SK-N-SH treated with all-trans-retinoic acid at 6 μM for 48 hours (cell line): Measurements from ENCODE around the gene TMEM87A.

ENCODE experiments used
- ARNTL ChIP-seq: fragments of 450-650 bp; formaldehyde crosslinking; IDR thresholded peaks from 2 replicates; pipeline ENCODE4 v1.5.0; 2020; ENCODE audit warnings: low read depth, mild to moderate bottlenecking, moderate library complexity, borderline replicate concordance
- CREB5 ChIP-seq: fragments of 250-450 bp; sonication (Bioruptor Pico); IDR thresholded peaks from 2 replicates; pipeline ENCODE4 v1.5.1; 2020; ENCODE audit warnings: low read depth, mild to moderate bottlenecking, moderate library complexity
- ESRRG ChIP-seq: fragments of 250-450 bp; sonication (Bioruptor Pico); IDR thresholded peaks from 2 replicates; pipeline ENCODE4 v1.6.1; 2021; ENCODE audit warnings: mild to moderate bottlenecking
- GLIS3 ChIP-seq: fragments of 250-450 bp; sonication (Bioruptor Pico); IDR thresholded peaks from 2 replicates; pipeline ENCODE4 v1.5.0; 2020; ENCODE audit warnings: mild to moderate bottlenecking, moderate library complexity
- ISL1 ChIP-seq: fragments of 250-450 bp; sonication (Bioruptor Pico); IDR thresholded peaks from 2 replicates; pipeline ENCODE4 v2.1.2; 2022; ENCODE audit warnings: mild to moderate bottlenecking, moderate library complexity
- PATZ1 ChIP-seq: fragments of 250-450 bp; sonication (Bioruptor Pico); IDR thresholded peaks from 2 replicates; pipeline ENCODE4 v1.8.0; 2020; ENCODE audit warnings: mild to moderate bottlenecking, moderate library complexity, borderline replicate concordance
- POU6F1 ChIP-seq: fragments of 250-450 bp; sonication (Bioruptor Pico); IDR thresholded peaks from 2 replicates; pipeline ENCODE4 v1.8.0; 2021; ENCODE audit warnings: low read depth, mild to moderate bottlenecking, moderate library complexity, borderline replicate concordance
- RARB ChIP-seq: fragments of 250-450 bp; sonication (Bioruptor Pico); IDR thresholded peaks from 2 replicates; pipeline ENCODE4 v1.8.0; 2021; ENCODE audit warnings: mild to moderate bottlenecking, moderate library complexity
- SNAI2 ChIP-seq: fragments of 250-450 bp; sonication (Bioruptor Pico); IDR thresholded peaks from 2 replicates; pipeline ENCODE4 v1.5.0; 2020; ENCODE audit warnings: mild to moderate bottlenecking, moderate library complexity
- ZC3H10 ChIP-seq: fragments of 250-450 bp; sonication (Bioruptor Pico); IDR thresholded peaks from 2 replicates; pipeline ENCODE4 v1.5.1; 2021; ENCODE audit warnings: mild to moderate bottlenecking, moderate library complexity
- ZFP3 ChIP-seq: fragments of 250-450 bp; sonication (Bioruptor Pico); IDR thresholded peaks from 2 replicates; pipeline ENCODE4 v1.5.0; 2020; ENCODE audit warnings: mild to moderate bottlenecking, moderate library complexity
- ZFP30 ChIP-seq: fragments of 450-650 bp; formaldehyde crosslinking; IDR thresholded peaks from 2 replicates; pipeline ENCODE4 v1.5.0; 2022; ENCODE audit warnings: mild to moderate bottlenecking, moderate library complexity
- ZNF565 ChIP-seq: fragments of 450-650 bp; formaldehyde crosslinking; conservative IDR thresholded peaks from 2 replicates; pipeline ENCODE4 v1.5.0; 2020; ENCODE audit warnings: low read depth, mild to moderate bottlenecking, moderate library complexity
- ZNF70 ChIP-seq: fragments of 450-650 bp; formaldehyde crosslinking; IDR thresholded peaks from 2 replicates; pipeline ENCODE4 v1.5.0; 2020; ENCODE audit warnings: mild to moderate bottlenecking, moderate library complexity

- TF ChIP-seq ESRRG (CRISPR knock-in tag) (no peak), GLIS3 (no peak), RARB (no peak), ZC3H10 (CRISPR knock-in tag) (no peak), CREB5 (CRISPR knock-in tag) (no peak), SNAI2 (CRISPR knock-in tag) (no peak), ARNTL (CRISPR knock-in tag) (no peak), ZNF70 (CRISPR knock-in tag) (no peak), ZFP3 (CRISPR knock-in tag) (no peak), PATZ1 (CRISPR knock-in tag) (no peak), ZFP30 (no peak), ZNF565 (CRISPR knock-in tag) (no peak), POU6F1 (CRISPR knock-in tag) (no peak), ISL1 (no peak)
Measured at GRCh38 chr15:42210696-42211095, 62.5 kb downstream of the TMEM87A start.
